Measurements from ENCODE around the gene ABCA2. TPM values are rescaled to one million over a fixed set of nuclear protein-coding genes. Genes with fewer than 3 reads are reported as not detected.

Gene ABCA2
- total RNA-seq, 1 experiment from 2014 or later, result 22.4 TPM

DNA sequence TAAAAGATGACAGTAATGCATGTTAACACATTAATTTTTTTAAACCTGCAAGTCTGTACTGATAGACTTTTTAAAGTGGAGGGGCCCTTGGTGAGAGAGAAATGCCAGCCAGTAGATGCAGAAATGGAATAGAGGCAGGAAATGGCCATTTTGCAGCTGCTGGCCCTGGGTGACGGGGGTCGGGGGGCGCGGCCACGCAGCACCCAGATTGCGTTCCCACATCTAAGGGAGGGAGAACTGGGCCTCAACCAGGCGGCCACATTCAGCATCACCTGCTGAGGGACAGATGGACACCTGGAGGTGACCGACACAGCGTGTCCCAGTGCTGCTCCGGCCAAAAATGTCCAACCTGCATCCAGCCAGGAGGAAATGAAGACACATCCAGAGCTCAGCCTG, 25.4 kb downstream of the ABCA2 start:
- Mint-ChIP-seq H3K4me1 (peaks cover 3 to 6% of the 10 kb centered on the region in 2 experiments; a peak in 3 of 4 replicates), H3K27ac (no peak overlapping the region), H3K9me3 (peaks cover 16 to 19% of the 10 kb centered on the region in 2 experiments), H3K4me3 (no peak overlapping the region), H3K27me3 (ENCODE audit: low read depth) (peaks cover 15% of the 10 kb centered on the region), H3K36me3 (ENCODE audit: insufficient read depth in 1 of 3, low read depth in 3 of 3) (peaks cover 3 to 6% (median 5%) of the 10 kb centered on the region in 3 experiments; a peak in 5 of 7 replicates)
- Histone ChIP-seq H2BK120ac (ENCODE audit: low read depth, low read length, poor library complexity, severe bottlenecking) (no peak overlapping the region), H3K9ac (ENCODE audit: extremely low read depth, insufficient read length, low read length) (no peak overlapping the region), H4K5ac (ENCODE audit: insufficient read length, low read depth, low read length) (no peak overlapping the region), H3K4ac (ENCODE audit: low read depth, low read length) (no peak overlapping the region), H2BK5ac (ENCODE audit: insufficient read length, low read length) (no peak overlapping the region), H3K79me2 (ENCODE audit: insufficient read depth, low read length) (no peaks in the 10 kb centered on the region), H2AFZ (ENCODE audit: low read length) (no peak overlapping the region), H3K23ac (ENCODE audit: insufficient read length, low read depth, low read length) (no peak overlapping the region), H3K56ac (ENCODE audit: insufficient read length, low read depth, low read length) (no peak overlapping the region), H3K27me3 (ENCODE audit: insufficient read depth, low read length) (no peaks in the 10 kb centered on the region), H2BK12ac (ENCODE audit: insufficient read length, low read depth, low read length) (no peak overlapping the region), H3K23me2 (ENCODE audit: insufficient read length, low read depth, low read length, poor library complexity, severe bottlenecking) (no peaks in the 10 kb centered on the region), H2AK5ac (ENCODE audit: insufficient read length, low read length) (no peak overlapping the region), H3K4me2 (ENCODE audit: insufficient read depth, insufficient read length, low read length) (no peak overlapping the region), H3K4me1 (ENCODE audit: insufficient read depth, low read length) (no peaks in the 10 kb centered on the region), H4K8ac (replicated peaks; ENCODE audit: insufficient read length, low read depth, low read length) (no peak overlapping the region), H3K14ac (ENCODE audit: insufficient read depth, low read length) (no peak overlapping the region), H4K91ac (ENCODE audit: insufficient read length, low read depth, low read length) (no peak overlapping the region), H4K20me1 (ENCODE audit: control insufficient read depth, insufficient read depth, insufficient read length) (no peaks in the 10 kb centered on the region), H3T11ph (ENCODE audit: low read length) (no peak overlapping the region), H3K79me1 (ENCODE audit: insufficient read depth, low read depth, low read length, poor library complexity, severe bottlenecking) (no peaks in the 10 kb centered on the region), H2BK20ac (ENCODE audit: low read depth, low read length, poor library complexity, severe bottlenecking) (no peak overlapping the region), H2BK15ac (ENCODE audit: low read depth, low read length) (no peak overlapping the region), H3K18ac (ENCODE audit: insufficient read length, low read depth, low read length) (no peak overlapping the region), H3K27ac (ENCODE audit: insufficient read length, low read depth, low read length) (no peak overlapping the region), H3K9me3 (ENCODE audit: control insufficient read depth, low read depth, low read length) (no peaks in the 10 kb centered on the region)
- TF ChIP-seq, protein P1, sequence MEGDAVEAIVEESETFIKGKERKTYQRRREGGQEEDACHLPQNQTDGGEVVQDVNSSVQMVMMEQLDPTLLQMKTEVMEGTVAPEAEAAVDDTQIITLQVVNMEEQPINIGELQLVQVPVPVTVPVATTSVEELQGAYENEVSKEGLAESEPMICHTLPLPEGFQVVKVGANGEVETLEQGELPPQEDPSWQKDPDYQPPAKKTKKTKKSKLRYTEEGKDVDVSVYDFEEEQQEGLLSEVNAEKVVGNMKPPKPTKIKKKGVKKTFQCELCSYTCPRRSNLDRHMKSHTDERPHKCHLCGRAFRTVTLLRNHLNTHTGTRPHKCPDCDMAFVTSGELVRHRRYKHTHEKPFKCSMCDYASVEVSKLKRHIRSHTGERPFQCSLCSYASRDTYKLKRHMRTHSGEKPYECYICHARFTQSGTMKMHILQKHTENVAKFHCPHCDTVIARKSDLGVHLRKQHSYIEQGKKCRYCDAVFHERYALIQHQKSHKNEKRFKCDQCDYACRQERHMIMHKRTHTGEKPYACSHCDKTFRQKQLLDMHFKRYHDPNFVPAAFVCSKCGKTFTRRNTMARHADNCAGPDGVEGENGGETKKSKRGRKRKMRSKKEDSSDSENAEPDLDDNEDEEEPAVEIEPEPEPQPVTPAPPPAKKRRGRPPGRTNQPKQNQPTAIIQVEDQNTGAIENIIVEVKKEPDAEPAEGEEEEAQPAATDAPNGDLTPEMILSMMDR (conservative IDR thresholded peaks at IDR 0.05), result no peak
- no peak for DNase-seq
- no CpG with 5 or more reads among the region's 10 CpGs for WGBS (ENCODE audit: extremely low coverage, insufficient read length, low lambda C conversion rate)

Measured in H9 (cell line).